HG03066 (cell line): ENCODE data around the gene ATG7.

Source experiments
- ATAC-seq: cut with Tn5 transposase; IDR thresholded peaks from one replicate; pipeline ENCODE4 v1.9.1; 2021; ENCODE audit warnings: low read depth; ENCODE audit not compliant: unreplicated experiment

Gene ATG7

GRCh38 chr3:11290743-11291680 is 18.8 kb downstream of the ATG7 start:
- ATAC-seq, result no peak

GRCh38 chr3:11291808-11292207 is 19.6 kb downstream of the ATG7 start:
- no peak for ATAC-seq

GRCh38 chr3:11297126-11297525 is 24.9 kb downstream of the ATG7 start:
- ATAC-seq, result no peak

GRCh38 chr3:11300970-11301369 is 28.8 kb downstream of the ATG7 start:
- peak; percentile 96 for ATAC-seq

GRCh38 chr3:11302444-11302843 is 30.2 kb downstream of the ATG7 start:
- no peak for ATAC-seq

- no peak for ATAC-seq
Measured at GRCh38 chr3:11304175-11304574, 32.0 kb downstream of the ATG7 start.

GRCh38 chr3:11305509-11305908 is 33.3 kb downstream of the ATG7 start:
- ATAC-seq, result no peak

- no peak for ATAC-seq
Measured at GRCh38 chr3:11306817-11307589, 34.8 kb downstream of the ATG7 start.

GRCh38 chr3:11307830-11308432 is 35.7 kb downstream of the ATG7 start:
- no peak for ATAC-seq

- no peak for ATAC-seq
Measured at GRCh38 chr3:11310258-11310657, 38.1 kb downstream of the ATG7 start.

- no peak for ATAC-seq
Measured at GRCh38 chr3:11312166-11312565, 40.0 kb downstream of the ATG7 start.

GRCh38 chr3:11317300-11317699 is 45.1 kb downstream of the ATG7 start:
- ATAC-seq, result no peak

- no peak for ATAC-seq
Measured at GRCh38 chr3:11322931-11323330, 50.7 kb downstream of the ATG7 start.

- ATAC-seq, result no peak
Measured at GRCh38 chr3:11323813-11324212, 51.6 kb downstream of the ATG7 start.

GRCh38 chr3:11327619-11328018 is 55.4 kb downstream of the ATG7 start:
- ATAC-seq, result no peak

GRCh38 chr3:11328196-11328945 is 56.2 kb downstream of the ATG7 start:
- no peak for ATAC-seq

- no peak for ATAC-seq
Measured at GRCh38 chr3:11329777-11330176, 57.6 kb downstream of the ATG7 start.

- no peak for ATAC-seq
Measured at GRCh38 chr3:11331101-11331500, 58.9 kb downstream of the ATG7 start.

- no peak for ATAC-seq
Measured at GRCh38 chr3:11335056-11335608, 62.9 kb downstream of the ATG7 start.

GRCh38 chr3:11339541-11339940 is 67.3 kb downstream of the ATG7 start:
- no peak for ATAC-seq
